ENCODE data around the gene FOXD3.

Gene FOXD3

GRCh38 chr1:63322114-63322943, at the start of gene FOXD3:
FOXD3 (plus strand) TSS chr1:63322567; CDS start chr1:63323059, 492 bp downstream.
- DNase-seq (ENCODE audit: low read depth in 3 of 3), result no peak

- DNase-seq (ENCODE audit: low read depth in 3 of 3), result no peak
These were observed 49.6 kb upstream of the FOXD3 start for GRCh38 chr1:63272811-63273210.

- no peak for DNase-seq (ENCODE audit: low read depth in 3 of 3)
These were observed 48.0 kb upstream of the FOXD3 start for GRCh38 chr1:63274371-63274770.

GRCh38 chr1:63274979-63275378, 47.4 kb upstream of the FOXD3 start:
- DNase-seq (ENCODE audit: low read depth in 3 of 3), result no peak

DNA sequence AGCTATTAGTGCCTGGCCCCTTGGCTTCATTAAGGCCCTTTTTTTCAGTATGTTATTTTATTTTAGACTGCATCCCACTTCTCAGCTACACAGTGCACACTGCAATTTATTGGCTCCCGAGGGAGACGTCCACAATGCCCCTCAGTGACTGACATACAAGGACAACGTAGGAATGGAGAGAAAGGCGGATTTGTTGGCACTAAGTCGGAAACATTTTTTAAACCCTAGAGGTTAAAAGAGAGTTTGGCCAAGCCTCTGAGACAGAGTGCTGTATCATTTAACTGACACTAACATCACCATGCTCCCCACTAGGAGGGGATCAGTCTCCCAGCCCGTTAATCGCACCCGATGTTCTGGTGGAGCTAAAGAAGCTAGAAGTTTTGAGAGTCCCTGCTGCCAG, 45.7 kb upstream of the FOXD3 start:
- DNase-seq (ENCODE audit: low read depth in 3 of 3), result no peak

DNA sequence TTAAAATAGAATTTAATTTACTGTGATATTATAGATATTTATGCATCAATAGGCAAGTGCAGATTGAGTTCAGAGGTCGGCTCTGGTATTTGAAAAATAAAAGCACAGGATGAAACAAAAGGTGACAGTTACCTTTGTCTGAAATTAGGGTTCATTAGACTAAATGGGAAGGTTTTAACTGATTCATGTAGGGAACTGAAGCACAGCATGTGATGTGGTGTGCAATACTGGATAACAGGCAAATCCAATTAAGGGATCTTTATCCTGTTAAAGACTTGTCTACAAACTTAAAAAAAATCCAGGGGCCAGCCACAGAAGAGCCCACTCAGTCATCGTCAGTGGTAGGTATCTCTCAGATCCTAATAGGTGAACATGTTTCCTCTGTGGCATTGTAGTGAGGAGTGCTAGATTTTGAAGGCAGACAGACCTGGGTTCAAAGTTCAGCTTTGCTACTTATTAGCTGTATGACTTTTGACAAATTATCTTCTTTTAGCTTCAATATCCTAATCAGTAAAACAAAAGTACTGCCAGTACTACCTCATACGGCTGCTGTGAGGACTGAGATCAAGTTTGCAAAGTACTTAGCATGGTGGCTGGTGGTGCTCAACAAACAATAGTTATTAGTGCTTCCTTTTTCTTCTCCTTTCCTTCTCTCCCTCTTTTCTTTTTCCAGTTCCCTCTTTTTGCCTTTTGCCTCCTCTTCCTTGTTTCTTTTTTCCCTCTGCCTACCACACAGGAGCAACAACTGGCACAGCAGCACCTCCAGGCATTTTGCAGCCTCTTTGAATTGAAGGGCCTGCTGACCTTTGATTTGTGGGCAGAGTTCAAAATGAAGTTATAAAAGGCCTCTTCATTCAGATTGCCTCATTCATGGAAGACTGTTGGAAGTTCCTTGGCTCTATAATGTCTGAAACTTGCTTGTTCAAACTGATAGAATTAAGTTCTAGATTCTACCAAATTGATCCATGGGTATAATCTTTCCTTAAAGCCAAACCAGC, 44.9 kb upstream of the FOXD3 start:
- DNase-seq (ENCODE audit: low read depth in 3 of 3), result no peak

GRCh38 chr1:63281753-63282152, 40.6 kb upstream of the FOXD3 start:
- DNase-seq (ENCODE audit: low read depth in 3 of 3), result no peak

GRCh38 chr1:63289135-63289534, 33.2 kb upstream of the FOXD3 start:
- DNase-seq (ENCODE audit: low read depth in 3 of 3), result no peak

DNA sequence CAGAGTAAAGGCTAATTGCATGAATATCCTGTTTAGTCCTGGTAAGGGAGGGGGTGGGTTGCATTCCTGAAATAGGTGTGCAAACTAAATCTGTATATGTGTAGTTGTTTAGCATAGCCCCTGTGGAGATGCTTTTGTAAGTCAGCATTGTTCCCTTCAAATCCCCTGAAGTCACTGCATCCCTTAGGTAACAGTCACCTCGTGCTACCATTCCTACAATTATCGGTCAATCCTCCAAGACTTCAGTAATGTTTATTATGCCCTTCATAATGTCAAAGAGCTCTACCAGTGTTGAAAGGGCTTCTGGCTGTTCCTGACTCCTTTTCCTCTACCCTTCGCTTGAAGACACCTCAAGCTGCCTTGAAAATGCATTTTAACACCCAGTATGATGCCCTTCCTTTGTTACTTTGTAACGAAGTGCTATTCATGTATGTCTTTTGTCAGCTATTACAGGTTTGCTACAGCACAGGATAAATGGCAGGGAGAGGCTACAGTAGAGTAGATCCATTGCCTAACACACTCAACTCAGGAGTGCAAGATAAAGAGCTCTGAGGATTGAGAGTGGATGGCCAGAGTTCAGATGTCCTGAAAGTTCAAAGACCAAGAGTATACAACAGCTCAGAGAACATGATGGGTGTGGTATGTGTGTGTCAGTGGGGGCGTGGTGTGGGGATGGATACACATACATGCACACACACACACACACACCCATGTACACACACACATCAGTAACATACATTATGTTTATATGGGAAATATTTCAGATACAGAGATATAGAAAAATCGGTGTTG, 27.4 kb upstream of the FOXD3 start:
- no peak for DNase-seq (ENCODE audit: low read depth in 3 of 3)

- no peak for DNase-seq (ENCODE audit: low read depth in 3 of 3)
These were observed 18.0 kb upstream of the FOXD3 start for GRCh38 chr1:63304410-63304809.

GRCh38 chr1:63305043-63305442, 17.3 kb upstream of the FOXD3 start:
- no peak for DNase-seq (ENCODE audit: low read depth in 3 of 3)

DNA sequence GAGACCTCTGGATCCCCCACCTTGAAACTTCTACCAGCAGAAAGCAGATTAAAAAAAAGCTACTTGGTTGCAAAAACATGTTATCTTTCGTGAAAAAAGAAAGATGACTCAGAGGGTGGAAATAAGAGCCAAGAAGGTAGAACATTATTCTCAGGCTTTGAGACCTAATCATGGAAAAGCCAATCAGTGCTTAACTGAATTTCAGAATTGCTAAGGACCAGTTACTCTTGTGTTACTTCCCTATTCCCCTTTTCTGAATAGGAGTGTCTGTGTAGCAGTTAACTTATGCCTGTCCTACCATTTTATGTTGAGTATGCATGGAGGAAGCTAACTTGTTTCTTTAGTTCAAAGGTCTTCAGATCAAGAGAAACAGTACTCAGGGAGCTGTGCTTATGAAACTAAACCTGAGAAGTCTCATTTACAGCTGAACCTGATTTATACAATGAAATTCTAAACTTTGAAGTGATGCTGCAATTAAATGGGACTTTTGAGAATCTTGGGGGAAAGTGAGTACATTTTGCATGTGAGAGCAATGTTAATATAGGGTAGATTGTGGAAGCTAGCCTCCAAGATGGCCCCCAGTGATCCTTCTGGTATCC, 15.1 kb upstream of the FOXD3 start:
- no peak for DNase-seq (ENCODE audit: low read depth in 3 of 3)

DNA sequence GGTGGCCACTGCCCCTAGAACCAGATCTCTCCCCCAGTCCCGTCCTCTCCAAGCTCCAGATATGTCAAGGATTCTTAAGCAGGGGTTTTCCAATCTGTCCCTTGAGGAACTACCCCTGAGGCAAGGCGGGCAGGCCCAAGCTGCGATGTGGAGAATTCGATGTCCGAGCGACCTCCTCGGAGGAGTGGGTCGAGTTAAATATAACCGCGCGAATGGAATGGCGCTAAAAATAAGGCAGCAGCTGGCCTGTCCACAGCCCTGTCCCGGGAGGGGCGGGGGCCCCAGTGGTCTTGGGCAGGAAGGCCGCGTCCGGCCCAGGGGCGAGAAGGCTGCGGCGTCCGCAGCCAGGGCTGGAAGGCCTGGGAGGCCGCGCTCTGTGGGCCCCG, 5.8 kb upstream of the FOXD3 start:
- DNase-seq (ENCODE audit: low read depth in 3 of 3), result no peak

DNA sequence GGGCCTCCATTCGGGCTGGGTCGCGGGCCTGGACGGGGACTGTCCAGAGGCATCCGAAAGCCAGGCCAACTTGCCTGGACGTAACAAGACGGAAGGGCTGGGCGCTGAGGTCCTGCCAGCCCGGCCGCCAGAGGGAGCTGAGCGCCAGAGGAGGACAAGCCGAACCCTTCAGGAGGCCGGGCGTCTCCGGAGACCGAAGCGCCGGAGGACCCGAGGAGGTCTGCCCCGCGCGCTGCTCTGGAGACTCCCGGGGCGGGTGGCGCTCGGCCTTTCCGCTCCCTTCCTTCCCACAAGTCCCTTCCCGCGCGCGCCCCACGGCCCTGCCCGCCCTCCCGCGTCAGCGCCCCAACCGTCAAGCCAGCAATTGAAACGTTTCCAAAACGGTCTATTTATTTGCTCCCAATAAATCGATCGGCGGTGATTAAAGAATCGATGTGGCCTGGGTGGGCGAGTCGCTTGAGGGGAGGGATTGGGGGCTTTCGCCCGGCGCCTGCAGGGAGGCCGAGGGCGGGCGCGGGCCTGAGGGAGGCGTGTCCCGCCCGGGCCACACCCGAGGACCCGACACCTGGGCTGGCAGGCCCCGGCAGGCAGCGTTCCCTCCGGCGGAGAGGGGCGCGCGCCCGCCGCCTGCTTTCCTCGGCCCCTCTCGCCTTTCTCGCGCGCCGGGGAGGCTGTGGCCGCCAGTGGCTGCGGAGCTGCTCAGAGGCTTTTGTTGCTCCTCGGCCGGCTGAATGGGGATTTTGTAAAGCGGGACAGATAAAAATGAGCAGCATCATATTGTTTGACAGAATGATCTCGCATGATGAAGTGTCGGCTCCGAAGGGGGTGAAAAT, 5.2 kb upstream of the FOXD3 start:
- peak in 1 of 3 donors; percentile 55 for DNase-seq (ENCODE audit: low read depth in 3 of 3)

DNA sequence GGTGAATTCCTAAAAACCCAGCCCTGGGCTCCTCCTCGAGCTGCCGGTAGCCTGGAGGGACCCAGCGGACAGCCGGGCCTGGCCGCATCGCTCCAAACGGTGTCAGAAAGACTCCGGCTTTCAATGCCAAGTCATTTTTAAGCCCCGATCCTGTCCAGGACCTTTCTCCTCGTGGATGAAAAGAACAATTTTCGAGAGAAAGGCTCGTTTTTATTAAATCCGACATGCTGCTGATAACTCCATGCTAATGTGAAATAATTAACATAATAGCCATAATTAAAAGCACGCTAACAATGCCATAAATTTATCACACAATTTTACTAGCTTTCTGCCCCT, 4.6 kb upstream of the FOXD3 start:
- DNase-seq (ENCODE audit: low read depth in 3 of 3), result no peak

- no peak for DNase-seq (ENCODE audit: low read depth in 3 of 3)
These were observed 4.0 kb upstream of the FOXD3 start for GRCh38 chr1:63318201-63318979.

DNA sequence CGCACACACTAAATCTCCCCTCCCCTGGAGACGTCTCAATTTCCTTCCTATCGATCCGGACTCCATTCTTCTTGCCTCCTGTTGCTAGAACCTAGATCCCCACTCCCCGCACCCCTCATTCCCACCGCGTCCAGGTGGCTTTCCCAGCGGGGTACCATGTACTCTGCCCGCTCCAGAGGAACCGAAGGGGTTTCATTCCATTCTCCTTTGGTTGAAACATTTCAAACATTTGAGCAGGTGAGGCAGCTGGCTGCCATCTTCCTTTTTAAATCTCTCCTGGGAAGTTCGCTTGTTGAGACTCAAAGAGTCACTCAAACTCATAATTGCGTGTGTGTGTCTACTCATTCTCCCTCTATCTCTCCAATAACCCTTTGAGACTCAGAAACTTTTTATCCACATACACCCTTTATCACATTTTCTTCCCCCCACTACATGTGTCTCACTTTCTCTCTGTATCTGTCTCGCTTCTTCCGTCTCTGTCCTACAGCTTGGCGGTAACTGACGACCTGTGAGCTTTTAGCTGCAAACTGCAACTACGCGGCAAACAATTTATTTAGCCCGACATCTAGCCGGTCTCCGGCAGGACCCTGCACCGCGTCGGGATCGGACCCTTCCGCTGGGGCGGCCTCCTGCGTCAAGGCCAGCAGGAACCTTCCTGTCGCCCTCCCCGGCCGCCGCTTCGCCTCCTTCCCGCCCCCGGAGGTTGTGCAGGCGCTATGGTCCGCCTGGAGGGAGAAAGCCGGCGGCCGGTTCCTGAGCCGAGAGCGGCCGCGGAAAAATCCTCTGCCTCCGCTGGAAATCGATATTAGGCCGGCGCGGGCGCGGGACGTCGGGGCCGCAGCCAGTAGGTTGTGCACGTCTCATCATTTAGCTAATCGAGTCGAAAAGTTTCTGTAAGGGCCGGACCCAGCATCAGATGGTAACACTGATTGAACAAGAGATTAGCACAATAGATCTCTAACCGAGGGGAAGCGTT, 3.0 kb upstream of the FOXD3 start:
- DNase-seq (ENCODE audit: low read depth in 3 of 3), result no peak

DNA sequence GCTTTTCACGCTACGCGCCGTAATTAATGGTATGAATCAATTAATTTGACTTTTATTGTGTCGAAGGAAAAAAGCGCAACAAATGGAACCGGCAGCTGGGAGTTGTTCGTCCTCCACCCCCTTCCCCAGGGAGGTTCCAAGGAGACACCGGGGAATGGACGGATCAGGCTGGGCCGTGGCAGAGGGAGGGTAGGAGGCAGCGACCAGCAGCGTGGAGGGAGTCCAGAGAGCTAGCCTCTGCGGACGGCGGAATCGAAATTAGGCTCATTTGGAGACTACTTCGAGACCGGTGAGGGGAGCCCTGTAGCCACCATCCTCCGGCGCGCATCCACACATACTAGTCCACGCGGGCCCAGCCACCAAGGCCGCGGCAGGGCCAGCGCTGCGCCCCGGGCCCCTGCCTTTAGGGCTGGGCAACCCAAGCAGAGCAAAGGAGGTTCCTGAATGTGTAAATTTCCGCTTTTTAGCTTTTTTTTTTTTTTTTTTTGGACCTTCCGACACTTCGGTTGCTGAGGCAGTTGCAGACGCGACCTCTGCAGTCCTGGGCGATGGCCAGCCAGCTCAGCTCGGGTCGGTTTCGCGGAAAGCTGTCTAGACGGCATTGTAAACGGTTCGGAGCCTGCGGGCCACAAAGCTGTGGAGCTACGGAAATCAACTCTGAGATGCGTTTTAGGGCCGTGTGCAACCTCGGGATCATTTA, 2.2 kb upstream of the FOXD3 start:
- no peak for DNase-seq (ENCODE audit: low read depth in 3 of 3)

Data from stimulated activated CD4-positive, alpha-beta T cell treated with anti-CD3 and anti-CD28 coated beads, TNF-alpha, amount 100 ng/mL, for 48 hours (primary cell).